Measurements from ENCODE around the gene SETD1A.

DNA sequence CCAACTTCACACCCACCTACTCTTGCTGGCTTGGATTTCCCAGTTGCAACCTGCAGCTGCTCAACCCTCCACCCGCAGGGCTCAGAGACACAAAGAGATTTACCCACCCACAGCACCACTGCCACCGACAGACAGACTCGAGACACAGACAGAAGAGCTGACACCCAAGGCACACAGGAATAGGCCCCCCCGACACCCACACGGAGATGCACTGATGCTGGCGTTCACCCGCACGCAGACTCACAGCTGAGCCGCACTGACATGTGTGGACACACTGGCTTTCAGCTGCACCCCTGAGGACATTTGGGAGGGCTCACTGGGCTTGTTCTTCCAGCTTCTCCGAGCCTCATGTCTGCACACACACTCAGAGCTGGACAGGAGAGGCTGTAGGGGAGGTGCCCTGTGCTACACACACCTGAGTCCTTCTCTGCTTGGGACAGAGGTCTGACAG, 44.7 kb downstream of the SETD1A start:
- no peak for TF ChIP-seq EZH2phosphoT487 (IDR thresholded peaks at IDR 0.05; ENCODE audit: borderline replicate concordance)
- TF ChIP-seq, protein P1, sequence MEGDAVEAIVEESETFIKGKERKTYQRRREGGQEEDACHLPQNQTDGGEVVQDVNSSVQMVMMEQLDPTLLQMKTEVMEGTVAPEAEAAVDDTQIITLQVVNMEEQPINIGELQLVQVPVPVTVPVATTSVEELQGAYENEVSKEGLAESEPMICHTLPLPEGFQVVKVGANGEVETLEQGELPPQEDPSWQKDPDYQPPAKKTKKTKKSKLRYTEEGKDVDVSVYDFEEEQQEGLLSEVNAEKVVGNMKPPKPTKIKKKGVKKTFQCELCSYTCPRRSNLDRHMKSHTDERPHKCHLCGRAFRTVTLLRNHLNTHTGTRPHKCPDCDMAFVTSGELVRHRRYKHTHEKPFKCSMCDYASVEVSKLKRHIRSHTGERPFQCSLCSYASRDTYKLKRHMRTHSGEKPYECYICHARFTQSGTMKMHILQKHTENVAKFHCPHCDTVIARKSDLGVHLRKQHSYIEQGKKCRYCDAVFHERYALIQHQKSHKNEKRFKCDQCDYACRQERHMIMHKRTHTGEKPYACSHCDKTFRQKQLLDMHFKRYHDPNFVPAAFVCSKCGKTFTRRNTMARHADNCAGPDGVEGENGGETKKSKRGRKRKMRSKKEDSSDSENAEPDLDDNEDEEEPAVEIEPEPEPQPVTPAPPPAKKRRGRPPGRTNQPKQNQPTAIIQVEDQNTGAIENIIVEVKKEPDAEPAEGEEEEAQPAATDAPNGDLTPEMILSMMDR (conservative IDR thresholded peaks at IDR 0.05; ENCODE audit: low read length): no peak

Data from Loucy (cell line).